Retinal pigment epithelial cell (primary cell): ENCODE data around the gene TBCE.
A peak's percentile ranks its signal among the peaks of the same experiment; 100 is the strongest.

ENCODE experiments used
- DNase-seq: peaks from one replicate; pipeline ENCODE4 v3.0.0-alpha.2; 2010; ENCODE audit warnings: low read depth
- H3K4me3 ChIP-seq: 2 replicates; pipeline ENCODE4 v1.5.1; 2011; ENCODE audit warnings: mild to moderate bottlenecking, low read length, control low read depth, moderate library complexity
- TF ChIP-seq, protein P1 (sequence below): conservative IDR thresholded peaks from 2 replicates; pipeline ENCODE4 v1.5.1; 2011; ENCODE audit warnings: low read depth, low read length, control low read depth, inconsistent platforms

TBCE gene

GRCh38 chr1:235434001-235434400 lies 66.8 kb downstream of the TBCE start:
- TF ChIP-seq, protein P1, sequence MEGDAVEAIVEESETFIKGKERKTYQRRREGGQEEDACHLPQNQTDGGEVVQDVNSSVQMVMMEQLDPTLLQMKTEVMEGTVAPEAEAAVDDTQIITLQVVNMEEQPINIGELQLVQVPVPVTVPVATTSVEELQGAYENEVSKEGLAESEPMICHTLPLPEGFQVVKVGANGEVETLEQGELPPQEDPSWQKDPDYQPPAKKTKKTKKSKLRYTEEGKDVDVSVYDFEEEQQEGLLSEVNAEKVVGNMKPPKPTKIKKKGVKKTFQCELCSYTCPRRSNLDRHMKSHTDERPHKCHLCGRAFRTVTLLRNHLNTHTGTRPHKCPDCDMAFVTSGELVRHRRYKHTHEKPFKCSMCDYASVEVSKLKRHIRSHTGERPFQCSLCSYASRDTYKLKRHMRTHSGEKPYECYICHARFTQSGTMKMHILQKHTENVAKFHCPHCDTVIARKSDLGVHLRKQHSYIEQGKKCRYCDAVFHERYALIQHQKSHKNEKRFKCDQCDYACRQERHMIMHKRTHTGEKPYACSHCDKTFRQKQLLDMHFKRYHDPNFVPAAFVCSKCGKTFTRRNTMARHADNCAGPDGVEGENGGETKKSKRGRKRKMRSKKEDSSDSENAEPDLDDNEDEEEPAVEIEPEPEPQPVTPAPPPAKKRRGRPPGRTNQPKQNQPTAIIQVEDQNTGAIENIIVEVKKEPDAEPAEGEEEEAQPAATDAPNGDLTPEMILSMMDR, result no peak
- DNase-seq, result no peak
- no peak overlapping the region for H3K4me3 ChIP-seq

GRCh38 chr1:235441159-235441685 lies 74.0 kb downstream of the TBCE start:
- H3K4me3 ChIP-seq, result no peak overlapping the region
- TF ChIP-seq, protein P1, result no peak
- no peak for DNase-seq

- peak; percentile 33 for DNase-seq
- TF ChIP-seq, protein P1, result no peak
- no peak overlapping the region for H3K4me3 ChIP-seq
These were observed 75.7 kb downstream of the TBCE start for GRCh38 chr1:235442788-235443429.

GRCh38 chr1:235448616-235449015 lies 81.4 kb downstream of the TBCE start:
- TF ChIP-seq, protein P1, result no peak
- DNase-seq, result no peak
- H3K4me3 ChIP-seq, result no peak overlapping the region

- TF ChIP-seq, protein P1, result no peak
- no peak for DNase-seq
- H3K4me3 ChIP-seq, result no peak overlapping the region
These were observed 83.2 kb downstream of the TBCE start for GRCh38 chr1:235450433-235450832.

DNA sequence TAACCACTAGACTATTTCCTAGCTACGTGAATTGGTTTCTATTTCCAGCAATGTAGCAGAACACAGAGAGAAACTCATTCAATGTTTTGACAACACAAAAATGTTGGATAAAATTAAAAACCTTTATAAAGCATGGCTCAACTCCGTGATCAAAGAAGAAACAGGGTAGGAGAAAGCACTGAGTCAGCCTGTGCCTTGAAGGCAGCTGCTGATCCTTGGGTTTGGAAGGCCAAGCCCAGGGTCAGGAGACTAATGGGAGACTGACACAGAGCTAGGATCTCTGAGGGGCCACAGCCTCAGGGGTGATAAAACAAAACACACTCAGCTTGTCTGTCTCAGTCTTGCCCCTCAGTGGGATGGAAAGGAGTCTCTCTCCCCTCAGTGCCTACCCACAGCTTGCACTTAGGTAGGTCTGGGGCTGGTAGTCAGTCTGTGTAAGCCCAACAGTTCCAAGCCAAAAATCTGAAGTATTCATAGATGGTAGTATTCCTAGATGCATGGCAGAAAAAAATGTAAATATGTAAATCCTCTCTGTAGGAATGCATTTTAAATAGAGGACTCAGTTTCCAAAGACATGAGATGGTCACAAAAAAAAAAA lies 83.8 kb downstream of the TBCE start:
- TF ChIP-seq, protein P1, result no peak
- H3K4me3 ChIP-seq, result no peak overlapping the region
- DNase-seq, result no peak

DNA sequence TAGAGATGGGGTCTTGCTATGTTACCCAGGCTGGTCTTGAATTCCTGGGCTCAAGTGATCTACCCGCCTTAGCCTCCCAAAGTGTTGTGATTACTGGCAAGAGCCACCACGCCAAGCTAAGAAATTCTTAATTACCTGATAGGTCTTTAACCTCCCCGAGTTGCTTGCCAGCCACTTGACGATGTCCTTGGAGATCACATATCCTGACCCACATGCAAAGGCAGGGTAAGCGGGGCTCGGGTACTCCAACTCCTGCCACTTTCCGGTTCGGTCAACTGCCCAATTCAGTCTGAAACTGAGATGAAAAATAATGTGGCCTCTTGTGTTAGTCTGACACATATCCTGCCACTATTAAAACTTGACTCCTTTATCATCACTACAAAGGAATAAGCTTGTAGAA lies 86.8 kb downstream of the TBCE start:
- DNase-seq, result no peak
- TF ChIP-seq, protein P1, result no peak
- no peak overlapping the region for H3K4me3 ChIP-seq
